K562 (cell line): ENCODE results near the gene RSPO1. TPM values are rescaled to one million over a fixed set of nuclear protein-coding genes. Genes with fewer than 3 reads are reported as not detected.

Experiments
- ATAC-seq: fragments of 200-7000 bp; cut with Tn5 transposase; 3 replicates; pipeline ENCODE4 v1.9.1; 2020; ENCODE audit warnings: moderate library complexity
- BruUV-seq: library from RNA; stranded (reverse); fragments of 400-500 nt; replicated peaks from 2 replicates; lab custom pipeline; 2021; lab: Mats Ljungman, UMichigan
- CTCF ChIA-PET: fragments of 300-600 bp; formaldehyde crosslinking; extraction: SDS; loops from one replicate; lab custom pipeline; 2021; ENCODE audit warnings: low intra/inter-chr PET ratio; lab: Yijun Ruan, JAX
- POLR2A ChIA-PET: fragments of 300-600, 350-650 bp; sonication (Branson Sonifier 250); formaldehyde crosslinking; extraction: SDS; loops from one replicate; lab custom pipeline; 2021; ENCODE audit warnings: antibody characterized with exemption, inconsistent platforms; lab: Yijun Ruan, JAX
- DNase-seq, 4 experiments: peaks; one replicate each; pipeline versions ENCODE4 v3.0.0 to v3.0.0-alpha.2; 2011 to 2018; ENCODE audit warnings: low spot score in 3 of 4, mixed read lengths in 3 of 4; ENCODE audit errors: extremely low read depth in 1 of 4
- FAIRE-seq: peaks from 2 replicates; lab custom pipeline; 2011; peaks lifted over from hg19 to GRCh38; lab: Jason Lieb, UNC
- H2AFZ ChIP-seq: 2 replicates; pipeline ENCODE4 v1.6.0; 2011; ENCODE audit warnings: low read depth, low read length, control low read depth, inconsistent platforms
- H3K27ac ChIP-seq: fragments of 200-600 bp; 3 replicates; pipeline ENCODE4 v1.8.0; 2011; ENCODE audit warnings: low read depth, mild to moderate bottlenecking, control low read depth, inconsistent platforms, low read length, moderate library complexity, mixed read lengths; ENCODE audit errors: extremely low read depth
- H3K27me3 ChIP-seq, 2 experiments: fragments of 300-600 bp in 1 of 2; 2 replicates in 1 of 2; 3 replicates in 1 of 2; pipeline versions ENCODE4 v1.6.0 to v1.8.0; 2011; ENCODE audit warnings: inconsistent platforms in 2 of 2, low read length in 2 of 2, mild to moderate bottlenecking in 1 of 2, mixed read lengths in 1 of 2, moderate library complexity in 1 of 2; ENCODE audit not compliant: control insufficient read depth in 2 of 2, insufficient read depth in 2 of 2
- H3K36me3 ChIP-seq: fragments of 300-600 bp; 3 replicates; pipeline ENCODE4 v1.8.0; 2011; ENCODE audit warnings: mild to moderate bottlenecking, low read length, inconsistent platforms; ENCODE audit not compliant: control insufficient read depth, insufficient read depth
- H3K4me1 ChIP-seq, 2 experiments: fragments of 200-600 bp in 1 of 2; replicated peaks in 1 of 2; 2 replicates in 1 of 2; 3 replicates in 1 of 2; pipeline versions ENCODE4 v1.5.1 to v1.8.0; 2011; ENCODE audit warnings: inconsistent platforms in 2 of 2, low read length in 2 of 2, mild to moderate bottlenecking in 1 of 2, mixed read lengths in 1 of 2, moderate library complexity in 1 of 2; ENCODE audit not compliant: control insufficient read depth in 2 of 2, insufficient read depth in 2 of 2
- H3K4me2 ChIP-seq: 2 replicates; pipeline ENCODE4 v1.6.1; 2011; ENCODE audit warnings: low read length, control low read depth, inconsistent platforms, mixed read lengths; ENCODE audit not compliant: insufficient read depth
- H3K4me3 ChIP-seq: fragments of 200-600 bp; sonication (generic), shearing (Covaris generic); 2 replicates; pipeline ENCODE4 v1.5.1; 2016; ENCODE audit warnings: control low read depth, inconsistent platforms
- H3K79me2 ChIP-seq: fragments of 200-600 bp; 3 replicates; pipeline ENCODE4 v1.8.0; 2011; ENCODE audit warnings: low read length, inconsistent platforms; ENCODE audit not compliant: control insufficient read depth, insufficient read depth
- H3K9ac ChIP-seq, 2 experiments: 2 replicates each; pipeline versions ENCODE4 v1.6.0 to v1.6.1; 2011; ENCODE audit warnings: low read depth in 2 of 2, low read length in 2 of 2, control low read depth in 1 of 2, inconsistent platforms in 1 of 2, mild to moderate bottlenecking in 1 of 2, mixed read lengths in 1 of 2; ENCODE audit not compliant: insufficient read depth in 1 of 2
- H3K9me1 ChIP-seq: one replicate; pipeline ENCODE4 v1.6.0; 2011; ENCODE audit warnings: inconsistent platforms, mild to moderate bottlenecking, low read length, moderate library complexity; ENCODE audit not compliant: control insufficient read depth, insufficient read depth
- H3K9me3 ChIP-seq: replicated peaks from 2 replicates; pipeline ENCODE4 v1.5.1; 2011; ENCODE audit warnings: low read depth, low read length, inconsistent platforms; ENCODE audit not compliant: control insufficient read depth, insufficient read depth
- H4K20me1 ChIP-seq: replicated peaks from 2 replicates; pipeline ENCODE4 v1.6.1; 2011; ENCODE audit warnings: low read length, inconsistent platforms, mixed read lengths; ENCODE audit not compliant: control insufficient read depth, insufficient read depth
- CBX3 ChIP-seq, 2 experiments: IDR thresholded peaks; 1 replicate in 1 of 2; 2 replicates in 1 of 2; pipeline ENCODE4 v1.6.1; 2012; ENCODE audit warnings: inconsistent platforms in 2 of 2, low read length in 2 of 2, borderline replicate concordance in 1 of 2, control low read depth in 1 of 2
- EWSR1 ChIP-seq: fragments of 450-650 bp; IDR thresholded peaks from 2 replicates; pipeline ENCODE4 v1.6.1; 2018; ENCODE audit warnings: borderline replicate concordance, mild to moderate bottlenecking, low read depth, moderate library complexity; ENCODE audit not compliant: partially characterized antibody
- HNRNPLL ChIP-seq: fragments of 200-400 bp; formaldehyde crosslinking; IDR thresholded peaks from 2 replicates; pipeline ENCODE4 v1.6.1; 2017; ENCODE audit warnings: low read length, low read depth, mild to moderate bottlenecking; ENCODE audit not compliant: poor library complexity, severe bottlenecking
- KAT7 ChIP-seq: sonication (generic); formaldehyde crosslinking; IDR thresholded peaks from 2 replicates; pipeline ENCODE4 v1.8.0; 2022; ENCODE audit warnings: missing genetic modification reagents, mild to moderate bottlenecking, borderline replicate concordance
- NBN ChIP-seq: fragments of 450-650 bp; IDR thresholded peaks from 2 replicates; pipeline ENCODE4 v1.6.1; 2016; ENCODE audit warnings: low read depth, mild to moderate bottlenecking
- RBM17 ChIP-seq: fragments of 200-400 bp; formaldehyde crosslinking; IDR thresholded peaks from 2 replicates; pipeline ENCODE4 v1.6.1; 2017; ENCODE audit warnings: low read depth, mild to moderate bottlenecking, low read length, borderline replicate concordance
- SMARCC2 ChIP-seq: fragments of 450-650 bp; IDR thresholded peaks from 2 replicates; pipeline ENCODE4 v1.6.1; 2017; ENCODE audit warnings: antibody characterized with exemption, moderate library complexity, mild to moderate bottlenecking, low read depth
- THRAP3 ChIP-seq: fragments of 450-650 bp; IDR thresholded peaks from 2 replicates; pipeline ENCODE4 v1.6.1; 2016; ENCODE audit warnings: mild to moderate bottlenecking, inconsistent platforms, borderline replicate concordance
- ZNF77 ChIP-seq: fragments of 250-450 bp; sonication (Bioruptor Pico); IDR thresholded peaks from 2 replicates; pipeline ENCODE4 v1.5.0; 2020
- in situ Hi-C: fragments of 300-500 bp; cut with MboI; formaldehyde crosslinking; loops from 4 replicates; pipeline ENCODE4 v1.15.0; 2018; ENCODE audit warnings: inconsistent platforms, mixed read lengths
- intact Hi-C: fragments of 100-400 bp; cut with micrococcal nuclease; formaldehyde crosslinking; loops from 2 replicates; pipeline ENCODE4 v1.14.2; 2022
- polyA plus RNA-seq, 8 experiments: library from polyadenylated mRNA; depleted of rRNA in 4 of 8; stranded (reverse) in 5 of 8; unstranded in 3 of 8; fragments of >200 nt; fragmentation: Nextera tagmentation in 2 of 8; fragmentation: Illumina TruSeq in 1 of 8; extraction: Ambion mirVana in 2 of 8; extraction: Trizol in 1 of 8; gene quantifications; 2 replicates each; pipeline versions ENCODE4 v1.2.1 to v1.2.3, GENCODE V29; 2011 to 2014; ENCODE audit warnings: inconsistent platforms in 1 of 8, missing spikeins in 1 of 8
- total RNA-seq, 7 experiments: library from RNA; depleted of rRNA in 6 of 7; stranded (reverse); fragments of >200 nt in 6 of 7; fragmentation: Illumina TruSeq in 2 of 7; extraction: Trizol in 2 of 7; gene quantifications; 2 replicates each; pipeline versions ENCODE4 v1.2.1 to v1.2.3, GENCODE V29; 2011 to 2021; ENCODE audit warnings: low replicate concordance in 1 of 7

The RSPO1 gene
- total and polyA plus RNA-seq, 9 of the 15 experiments (the other 6 are each of a cell fraction or from before 2014, with no cell fraction given) = not detected

- Histone ChIP-seq H3K4me2 (no peak overlapping the region), H3K9me3 (no peaks in the 10 kb centered on the region)
- CTCF ChIA-PET = no interaction called here
- TF ChIP-seq RBM17 (no peak), EWSR1 (no peak), ZNF77 (CRISPR knock-in tag) (no peak), NBN (no peak), HNRNPLL (no peak), THRAP3 (no peak), KAT7 (CRISPR knock-in tag) (no peak), CBX3 (IDR thresholded peaks at IDR 0.05; ENCODE audit: borderline replicate concordance in 1 of 2, low read length in 2 of 2) (no peak), SMARCC2 (no peak)
- TF ChIP-seq, all 486 proteins: peak for 0
- no peaks in the 10 kb centered on the region for H3K27me3 ChIP-seq
- H3K27ac ChIP-seq = peak overlapping the region; percentile 18; the same call in 1 of the 3 replicates
- H3K4me3 ChIP-seq = no peak overlapping the region
- peaks cover 7% of the 10 kb centered on the region for H3K9me1 ChIP-seq
- in situ Hi-C loops (no loop called here), intact Hi-C loops (loop anchor here (5.0 kb wide), 1 partner anchor 117 kb away; no protein-coding TSS in a partner anchor)
- H3K9ac ChIP-seq = no peak overlapping the region
- FAIRE-seq = no peak
- DNase-seq = no peak
- POLR2A ChIA-PET = interaction anchor here (0.6 to 1.5 kb wide), 3 partner anchors 8 to 126 kb away, joined by 3 read pairs; partner anchors contain the start of gene DNALI1
- no TSS peak for BruUV-seq
- peaks cover 39 to 41% of the 10 kb centered on the region in 2 experiments; a peak in 4 of 5 replicates for H3K4me1 ChIP-seq
- H3K36me3 ChIP-seq = peaks cover 71% of the 10 kb centered on the region
- ATAC-seq = no peak
- no peak overlapping the region for H2AFZ ChIP-seq
- no peaks in the 10 kb centered on the region for H3K79me2 ChIP-seq
- H4K20me1 ChIP-seq = 0 out of 2 replicates have a peak, but pooled peaks cover 4% of the 10 kb centered on the region
Measured at GRCh38 chr1:37564892-37565291, 69.8 kb downstream of the RSPO1 start.
